ENCODE measurements around the gene PCNT.

DNA sequence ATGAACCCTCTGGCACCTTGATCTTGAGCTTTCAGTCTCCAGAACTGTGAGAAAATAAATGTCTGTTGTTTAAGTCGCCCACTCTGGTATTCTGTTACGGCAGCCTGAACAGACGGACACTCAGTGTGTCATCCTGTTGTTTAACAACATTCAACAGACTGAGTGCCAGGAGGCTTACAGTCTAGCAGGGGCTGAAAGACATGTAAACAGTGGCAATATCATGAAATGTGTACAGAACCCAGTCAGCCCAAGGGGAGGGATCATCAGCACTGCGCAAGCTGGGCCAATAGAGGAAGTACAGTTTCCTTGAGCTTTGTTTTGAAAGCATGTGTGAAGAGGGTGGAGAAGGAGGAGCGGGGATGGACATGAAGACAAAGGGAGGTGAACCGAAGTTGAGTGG is 148.3 kb downstream of the PCNT start:
- TF ChIP-seq POLR2A (IDR thresholded peaks at IDR 0.05): no peak
- TF ChIP-seq, protein P1, sequence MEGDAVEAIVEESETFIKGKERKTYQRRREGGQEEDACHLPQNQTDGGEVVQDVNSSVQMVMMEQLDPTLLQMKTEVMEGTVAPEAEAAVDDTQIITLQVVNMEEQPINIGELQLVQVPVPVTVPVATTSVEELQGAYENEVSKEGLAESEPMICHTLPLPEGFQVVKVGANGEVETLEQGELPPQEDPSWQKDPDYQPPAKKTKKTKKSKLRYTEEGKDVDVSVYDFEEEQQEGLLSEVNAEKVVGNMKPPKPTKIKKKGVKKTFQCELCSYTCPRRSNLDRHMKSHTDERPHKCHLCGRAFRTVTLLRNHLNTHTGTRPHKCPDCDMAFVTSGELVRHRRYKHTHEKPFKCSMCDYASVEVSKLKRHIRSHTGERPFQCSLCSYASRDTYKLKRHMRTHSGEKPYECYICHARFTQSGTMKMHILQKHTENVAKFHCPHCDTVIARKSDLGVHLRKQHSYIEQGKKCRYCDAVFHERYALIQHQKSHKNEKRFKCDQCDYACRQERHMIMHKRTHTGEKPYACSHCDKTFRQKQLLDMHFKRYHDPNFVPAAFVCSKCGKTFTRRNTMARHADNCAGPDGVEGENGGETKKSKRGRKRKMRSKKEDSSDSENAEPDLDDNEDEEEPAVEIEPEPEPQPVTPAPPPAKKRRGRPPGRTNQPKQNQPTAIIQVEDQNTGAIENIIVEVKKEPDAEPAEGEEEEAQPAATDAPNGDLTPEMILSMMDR (IDR thresholded peaks at IDR 0.05): no peak

Data from lower leg skin (tissue), 3 donors.